Measurements from ENCODE around the gene LCNL1. TPM values are rescaled to one million over a fixed set of nuclear protein-coding genes. Genes with fewer than 3 reads are reported as not detected.

LCNL1 gene
- total RNA-seq, 1 experiment from 2014 or later = 0.82 TPM

GRCh38 chr9:136949239-136949816 is 33.5 kb upstream of the LCNL1 start:
- CTCF ChIA-PET = interaction anchor here (0.6 kb wide), 1 partner anchor 27 kb away, joined by 10 read pairs; no protein-coding TSS in a partner anchor
- Histone ChIP-seq H3K4me3 (ENCODE audit: low read depth in 2 of 2, low read length in 2 of 2) (peak overlapping the region; percentile 48 to 63), H3K9me3 (ENCODE audit: control insufficient read depth, insufficient read depth, low read depth, low read length) (no peaks in the 10 kb centered on the region), H3K4me1 (ENCODE audit: control insufficient read depth, insufficient read depth, low read length) (peaks cover 33% of the 10 kb centered on the region), H3K27me3 (ENCODE audit: control insufficient read depth, insufficient read depth, low read length) (no peaks in the 10 kb centered on the region), H3K27ac (ENCODE audit: low read length) (peak overlapping the region; percentile 69), H3K36me3 (ENCODE audit: control insufficient read depth, insufficient read depth, low read length) (no peaks in the 10 kb centered on the region; the same call in 1 of the 2 replicates)
- TF ChIP-seq TCF7L2 (IDR thresholded peaks at IDR 0.05; ENCODE audit: low read depth, low read length) = no peak
- no peak for TF ChIP-seq POLR2AphosphoS5 (IDR thresholded peaks at IDR 0.05; ENCODE audit: low read depth, low read length)
- no peak for TF ChIP-seq CTCF (IDR thresholded peaks at IDR 0.05)
- no peak for TF ChIP-seq SIN3A (IDR thresholded peaks at IDR 0.05; ENCODE audit: borderline replicate concordance, insufficient read depth, low read depth, low read length)
- TF ChIP-seq REST (IDR thresholded peaks at IDR 0.05; ENCODE audit: insufficient read depth in 1 of 2, low read depth in 2 of 2, low read length in 1 of 2) = no peak
- POLR2A ChIA-PET = no interaction called here
- no TSS peak for BruUV-seq (replicated peaks)
- ATAC-seq (peak; percentile 10), DNase-seq (ENCODE audit: low read depth, low spot score) (no peak)
- intact Hi-C loops (cut with micrococcal nuclease; ENCODE audit: unreplicated experiment) (loop anchor here (10.0 kb wide), 1 partner anchor 85 kb away; the partner anchor contains the start of gene FUT7), in situ Hi-C loops (cut with HindIII; ENCODE audit: low pct_unique_long_range_greater_than_20kb, low sequenced_read_pairs) (no loop called here)

- ATAC-seq (peak; percentile 87), DNase-seq (ENCODE audit: low read depth, low spot score) (peak; percentile 46)
- peak overlapping the region; percentile 87 for H3K27ac ChIP-seq (ENCODE audit: low read length)
- in situ Hi-C loops (cut with HindIII; ENCODE audit: low pct_unique_long_range_greater_than_20kb, low sequenced_read_pairs) = no loop called here
- BruUV-seq (replicated peaks) = no TSS peak
- H3K27me3 ChIP-seq (ENCODE audit: control insufficient read depth, insufficient read depth, low read length) = no peaks in the 10 kb centered on the region
- H3K4me3 ChIP-seq (ENCODE audit: low read depth in 2 of 2, low read length in 2 of 2) = peak overlapping the region; percentile 48 to 63
- H3K36me3 ChIP-seq (ENCODE audit: control insufficient read depth, insufficient read depth, low read length) = no peaks in the 10 kb centered on the region; the same call in 1 of the 2 replicates
- no peaks in the 10 kb centered on the region for H3K9me3 ChIP-seq (ENCODE audit: control insufficient read depth, insufficient read depth, low read depth, low read length)
- POLR2A ChIA-PET = no interaction called here
- intact Hi-C loops (cut with micrococcal nuclease; ENCODE audit: unreplicated experiment) = loop anchor here (10.0 kb wide), 1 partner anchor 85 kb away; the partner anchor contains the start of gene FUT7
- CTCF ChIA-PET = interaction anchor here (0.6 kb wide), 1 partner anchor 26 kb away, joined by 10 read pairs; no protein-coding TSS in a partner anchor
- peak; percentile 10; the same call in 1 of the 2 replicates for TF ChIP-seq SIN3A (IDR thresholded peaks at IDR 0.05; ENCODE audit: borderline replicate concordance, insufficient read depth, low read depth, low read length)
- no peak for TF ChIP-seq CTCF (IDR thresholded peaks at IDR 0.05)
- no peak for TF ChIP-seq REST (IDR thresholded peaks at IDR 0.05; ENCODE audit: insufficient read depth in 1 of 2, low read depth in 2 of 2, low read length in 1 of 2)
- TF ChIP-seq TCF7L2 (IDR thresholded peaks at IDR 0.05; ENCODE audit: low read depth, low read length) = no peak
- peak; percentile 61 for TF ChIP-seq POLR2AphosphoS5 (IDR thresholded peaks at IDR 0.05; ENCODE audit: low read depth, low read length)
- H3K4me1 ChIP-seq (ENCODE audit: control insufficient read depth, insufficient read depth, low read length) = peaks cover 30% of the 10 kb centered on the region
Observed at GRCh38 chr9:136949817-136950655, 32.8 kb upstream of the LCNL1 start.

Measured in Panc1 (cell line).